C4-2B (cell line): ENCODE data around the gene GYS1.
"Not testable (repeated sequence)": the region's sequence is repeated elsewhere in the genome, so short reads cannot be mapped to it uniquely, and the experiment has no call there.

Experiments used
- H3K27ac ChIP-seq: fragments of 450-650 bp; 2 replicates; pipeline ENCODE4 v1.5.1; 2017
- ZFX ChIP-seq: fragments of 450-650 bp; IDR thresholded peaks from 2 replicates; pipeline ENCODE4 v1.6.1; 2017
- TF ChIP-seq, protein P1 (sequence below): fragments of 450-650 bp; conservative IDR thresholded peaks from 2 replicates; pipeline ENCODE4 v1.5.1; 2017; ENCODE audit warnings: mild to moderate bottlenecking

The GYS1 gene

DNA sequence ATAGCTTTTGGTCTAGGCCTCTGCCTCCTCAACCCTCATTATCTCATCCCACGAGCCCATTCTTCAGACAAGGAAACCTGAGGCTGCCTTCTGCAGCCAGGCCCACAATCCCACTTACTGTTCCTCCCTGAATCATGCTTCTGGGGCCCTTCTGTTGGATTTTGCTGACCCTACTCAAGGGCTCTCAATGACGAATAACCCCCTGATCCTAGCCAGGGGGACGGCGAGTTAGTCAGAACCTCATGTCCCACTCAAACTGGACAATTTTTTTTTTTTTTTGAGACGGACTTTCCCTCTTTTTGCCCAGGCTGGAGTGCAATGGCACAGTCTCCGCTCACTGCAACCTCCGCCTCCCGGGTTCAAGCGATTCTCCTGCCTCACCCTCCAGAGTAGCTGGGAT is 29.0 kb upstream of the GYS1 start:
- H3K27ac ChIP-seq: no peak overlapping the region
- TF ChIP-seq, protein P1, sequence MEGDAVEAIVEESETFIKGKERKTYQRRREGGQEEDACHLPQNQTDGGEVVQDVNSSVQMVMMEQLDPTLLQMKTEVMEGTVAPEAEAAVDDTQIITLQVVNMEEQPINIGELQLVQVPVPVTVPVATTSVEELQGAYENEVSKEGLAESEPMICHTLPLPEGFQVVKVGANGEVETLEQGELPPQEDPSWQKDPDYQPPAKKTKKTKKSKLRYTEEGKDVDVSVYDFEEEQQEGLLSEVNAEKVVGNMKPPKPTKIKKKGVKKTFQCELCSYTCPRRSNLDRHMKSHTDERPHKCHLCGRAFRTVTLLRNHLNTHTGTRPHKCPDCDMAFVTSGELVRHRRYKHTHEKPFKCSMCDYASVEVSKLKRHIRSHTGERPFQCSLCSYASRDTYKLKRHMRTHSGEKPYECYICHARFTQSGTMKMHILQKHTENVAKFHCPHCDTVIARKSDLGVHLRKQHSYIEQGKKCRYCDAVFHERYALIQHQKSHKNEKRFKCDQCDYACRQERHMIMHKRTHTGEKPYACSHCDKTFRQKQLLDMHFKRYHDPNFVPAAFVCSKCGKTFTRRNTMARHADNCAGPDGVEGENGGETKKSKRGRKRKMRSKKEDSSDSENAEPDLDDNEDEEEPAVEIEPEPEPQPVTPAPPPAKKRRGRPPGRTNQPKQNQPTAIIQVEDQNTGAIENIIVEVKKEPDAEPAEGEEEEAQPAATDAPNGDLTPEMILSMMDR: no peak
- TF ChIP-seq ZFX: no peak

DNA sequence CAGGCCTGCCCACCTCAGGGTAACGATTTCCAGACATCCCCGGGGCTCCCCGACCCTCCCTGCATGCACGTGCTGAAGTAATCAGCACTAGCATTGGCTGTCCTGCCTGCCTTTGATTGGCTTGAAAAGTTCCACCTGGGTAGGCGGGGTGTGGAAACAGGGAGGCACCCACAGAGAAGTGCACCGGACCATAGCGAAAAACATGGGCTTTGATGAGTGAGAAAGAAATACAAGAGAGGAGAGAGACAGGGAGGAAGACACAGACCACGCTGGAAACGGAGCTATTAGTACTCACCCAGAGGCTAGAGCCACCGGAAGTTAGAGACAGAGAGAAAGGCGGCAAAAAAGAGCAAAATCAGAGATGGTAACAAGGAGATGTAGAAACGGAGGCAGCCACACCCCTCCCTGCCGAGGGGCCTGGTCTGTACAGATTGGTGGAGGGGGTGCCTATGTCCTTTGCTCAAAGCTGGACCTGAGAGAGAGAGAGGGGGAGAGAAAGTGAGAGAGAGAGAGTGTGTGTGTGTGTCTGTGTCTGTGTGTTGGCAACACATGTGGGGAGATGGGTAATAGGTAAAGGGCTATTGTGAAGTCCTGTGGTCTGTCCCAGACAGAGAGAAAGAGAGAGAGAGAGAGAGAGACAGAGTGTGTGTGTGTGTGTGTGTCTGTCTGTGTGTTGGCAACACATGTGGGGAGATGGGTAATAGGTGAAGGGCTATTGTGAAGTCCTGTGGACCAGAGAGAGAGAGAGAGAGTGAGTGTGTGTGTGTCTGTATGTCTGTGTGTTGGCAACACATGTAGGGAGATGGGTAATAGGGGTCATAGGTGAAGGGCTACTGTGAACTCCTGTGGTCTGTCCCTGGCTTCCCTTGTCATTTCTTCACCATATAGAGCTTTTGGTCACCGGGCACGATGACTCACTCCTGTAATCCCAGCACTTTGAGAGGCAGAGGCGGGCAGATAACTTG is 28.1 kb upstream of the GYS1 start:
- TF ChIP-seq, protein P1: no peak
- no peak for TF ChIP-seq ZFX
- H3K27ac ChIP-seq: no peak overlapping the region

DNA sequence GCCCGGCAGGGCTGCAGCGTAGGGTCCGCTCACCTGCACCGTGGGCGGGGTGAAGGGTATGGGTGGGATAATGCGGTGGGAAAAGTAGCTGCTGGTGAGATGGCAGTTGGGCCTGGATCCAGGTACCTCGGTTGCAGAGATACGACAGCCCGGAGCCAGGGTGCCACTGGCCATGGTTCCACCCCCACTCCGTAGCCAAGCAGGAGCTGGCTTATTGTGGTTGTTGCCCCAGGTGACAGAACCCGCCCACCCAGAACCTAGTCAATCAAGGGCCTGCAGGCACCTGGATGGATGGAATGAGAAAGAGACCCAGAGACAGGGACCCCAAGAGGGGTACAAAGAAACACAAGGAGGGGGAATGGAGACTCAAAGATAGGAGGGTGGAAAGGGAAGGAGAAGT is 27.2 kb upstream of the GYS1 start:
- TF ChIP-seq ZFX: no peak
- TF ChIP-seq, protein P1: no peak
- H3K27ac ChIP-seq: no peak overlapping the region

DNA sequence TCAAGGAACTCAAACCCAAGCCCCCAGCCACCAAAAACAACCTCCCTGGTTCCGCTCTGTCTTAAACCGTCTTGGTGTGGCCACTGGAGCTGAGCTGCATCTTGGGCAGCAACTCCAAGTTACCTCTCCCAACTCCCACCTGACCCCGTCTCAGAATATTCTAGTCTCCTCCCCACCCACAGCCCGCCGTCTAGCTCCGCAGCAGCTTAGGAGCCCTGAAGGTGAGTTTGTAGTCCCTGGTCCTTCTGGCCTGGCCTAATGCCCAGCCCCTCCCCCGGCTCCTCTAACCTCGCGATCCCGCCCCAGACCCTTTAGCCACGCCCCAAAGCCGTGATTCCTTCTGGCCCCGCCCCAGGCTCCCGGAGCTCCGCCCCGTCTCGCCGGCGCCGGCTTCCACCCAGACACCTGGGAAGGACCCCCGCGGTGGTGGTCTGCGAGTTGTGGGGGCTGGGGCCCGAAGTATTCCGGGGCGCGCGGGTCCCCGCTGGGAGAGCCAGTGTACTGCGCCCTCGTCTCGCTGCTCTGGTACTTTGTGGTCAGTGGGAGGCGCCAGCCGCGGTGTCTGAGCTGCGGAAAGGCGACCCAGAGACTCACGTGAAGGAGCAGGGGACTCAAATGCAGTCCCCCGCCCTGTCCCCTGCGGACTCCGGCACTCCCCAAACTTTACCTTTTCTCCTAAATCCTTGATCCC is 26.3 kb upstream of the GYS1 start:
- no peak overlapping the region for H3K27ac ChIP-seq
- no peak for TF ChIP-seq ZFX
- TF ChIP-seq, protein P1: no peak

DNA sequence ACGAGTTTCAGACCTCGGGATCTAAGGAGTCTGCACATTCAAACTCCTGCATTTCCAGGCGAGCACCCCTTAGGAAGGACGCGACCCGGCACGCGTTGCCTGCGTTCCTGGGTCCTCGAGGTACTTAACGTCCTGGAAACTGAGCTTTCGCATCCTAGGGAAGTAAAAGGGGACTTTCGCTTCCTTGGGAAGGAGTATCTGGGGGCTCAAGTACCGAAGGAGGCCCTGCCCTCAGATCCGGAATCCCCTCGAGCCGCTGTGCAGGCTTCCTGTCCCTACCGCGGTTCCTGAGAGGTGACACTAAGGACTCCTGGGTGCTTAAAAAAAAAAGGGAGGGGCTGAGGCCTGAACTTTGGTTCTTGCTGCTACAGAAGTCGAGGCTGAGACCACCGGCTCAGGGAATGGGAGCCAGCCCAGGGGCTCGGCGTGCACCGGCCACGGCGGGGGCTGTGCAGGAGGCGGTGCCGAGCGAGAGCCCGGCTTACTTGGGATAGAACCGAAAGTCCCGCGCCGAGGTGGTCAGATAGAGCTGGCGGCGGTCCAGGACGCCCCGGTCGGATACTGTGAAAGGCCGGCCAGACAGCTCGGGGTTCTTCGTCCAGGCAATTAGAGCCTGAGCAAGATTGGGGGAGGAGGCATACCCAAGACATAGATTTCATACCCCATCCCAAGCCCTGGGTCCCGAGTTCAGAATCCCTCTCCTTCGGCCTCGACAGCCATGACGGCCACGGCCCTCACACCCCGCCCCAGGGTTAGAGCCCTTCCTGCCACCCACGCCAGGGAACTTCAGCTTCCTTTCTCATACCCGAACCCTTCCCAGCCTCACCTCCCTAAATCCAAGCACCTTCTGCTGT is 25.5 kb upstream of the GYS1 start:
- not testable (repeated sequence) for H3K27ac ChIP-seq

DNA sequence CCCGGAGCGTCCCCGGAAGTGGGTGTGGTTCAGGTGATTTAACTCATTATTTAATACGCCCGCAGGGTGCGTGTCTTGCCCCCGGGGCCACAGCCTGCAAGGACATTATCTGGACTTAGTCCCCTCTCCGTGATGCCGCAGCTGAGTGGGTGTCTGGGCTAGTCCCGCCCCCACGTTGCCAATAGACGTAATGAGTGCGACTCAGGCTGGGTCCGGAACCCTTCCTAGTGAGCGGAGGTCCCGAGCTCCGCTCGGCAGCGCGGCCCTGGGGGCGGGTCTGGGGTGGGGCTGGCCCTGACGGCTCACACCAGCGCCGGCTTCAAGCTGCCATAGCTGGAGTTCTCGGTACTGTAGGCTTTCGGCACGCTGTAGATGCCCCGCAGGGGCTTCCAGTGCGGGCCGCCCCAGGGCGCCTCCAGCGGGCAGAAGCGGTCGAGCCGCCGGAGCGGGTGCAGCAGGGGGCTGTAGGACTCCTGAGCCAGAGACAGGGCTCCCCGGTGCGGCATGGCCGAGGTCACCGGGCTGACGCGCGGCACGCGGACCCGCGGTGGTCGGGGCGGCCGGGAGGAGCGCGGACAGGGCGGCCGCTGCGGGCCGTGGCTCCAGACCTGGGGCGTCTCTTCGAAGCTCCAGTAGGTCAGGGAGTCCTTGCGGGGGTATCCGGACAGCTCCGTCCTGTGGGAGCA is 24.7 kb upstream of the GYS1 start:
- no peak for TF ChIP-seq ZFX
- TF ChIP-seq, protein P1: peak; percentile 52
- H3K27ac ChIP-seq: no peak overlapping the region

DNA sequence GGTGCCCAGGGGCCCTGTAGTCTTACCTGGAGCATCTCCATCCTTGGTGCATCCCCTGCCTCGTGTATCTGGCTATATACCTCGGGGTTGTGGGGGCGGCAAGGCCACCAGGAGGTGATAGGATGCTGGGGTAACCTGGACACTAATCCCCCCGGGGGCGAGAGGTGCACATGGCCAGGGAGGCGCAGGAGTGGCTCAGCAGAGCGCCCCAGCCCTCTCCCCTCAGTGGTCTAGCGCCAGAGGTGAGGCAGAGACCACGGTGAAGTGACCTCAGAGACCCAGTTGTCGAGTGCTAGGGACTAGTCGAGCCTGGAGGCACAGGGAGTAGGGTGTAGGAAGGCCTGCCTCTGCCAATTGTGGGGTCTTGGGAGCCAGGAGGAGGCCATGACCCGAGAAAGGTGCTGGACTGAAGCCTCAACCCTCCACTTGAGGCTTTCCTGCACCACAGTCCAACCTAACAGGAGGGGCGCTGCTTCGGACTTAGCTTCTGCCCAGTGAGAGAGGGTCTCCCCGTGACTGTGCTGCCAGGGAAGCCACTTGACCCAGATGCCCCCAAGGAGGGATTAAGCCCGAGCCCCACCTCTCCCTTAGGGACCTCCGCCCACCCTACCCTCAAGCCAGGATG is 24.0 kb upstream of the GYS1 start, which contains the start of gene LHB:
Gene LHB (minus strand): TSS at position 51 of the 625 bp plus-strand sequence. CDS start 10 bp downstream, at position 41.
- TF ChIP-seq ZFX: no peak
- TF ChIP-seq, protein P1: no peak

More for the DNA sequence above, 24.0 kb upstream of the GYS1 start, which contains the start of gene LHB:
- no peak within 1 kb of the TSS for H3K27ac ChIP-seq
